Raji (cell line): ENCODE data around the gene PWP2.

ENCODE experiments used
- POLR2A ChIP-seq: IDR thresholded peaks from 2 replicates; pipeline ENCODE4 v1.6.1; 2011; ENCODE audit warnings: low read depth, low read length, control low read depth; ENCODE audit not compliant: insufficient read depth

PWP2 gene

DNA sequence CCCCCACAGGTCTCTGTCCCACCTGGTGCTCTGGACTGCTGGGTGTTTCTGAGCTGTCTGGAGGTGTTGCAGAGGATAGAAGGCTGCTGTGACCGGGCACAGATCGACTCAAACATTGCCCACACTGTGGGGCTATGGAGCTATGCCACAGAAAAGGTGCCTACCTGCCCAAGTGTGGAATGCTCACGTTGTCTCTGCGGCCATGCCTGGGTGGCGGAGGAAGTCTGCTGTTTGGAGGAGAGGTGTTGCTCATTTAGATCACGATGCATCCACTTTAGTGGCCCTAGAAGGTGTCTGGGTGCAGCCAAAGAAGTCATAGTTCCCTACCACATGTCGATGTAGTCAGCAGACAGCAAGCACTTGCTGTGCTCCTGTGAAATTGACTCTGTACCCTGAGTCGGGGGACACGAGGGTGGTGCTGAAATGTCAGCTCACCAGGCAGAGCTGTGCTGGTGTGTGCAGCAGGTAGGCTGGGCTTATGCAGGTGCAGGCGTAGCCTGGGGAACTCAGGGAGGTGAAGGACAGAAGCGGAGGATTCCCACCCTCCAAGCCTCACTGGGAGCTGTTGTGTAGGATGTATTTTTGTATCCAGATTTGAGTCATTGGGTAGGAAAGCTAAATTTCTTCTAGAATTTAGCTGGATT is 32.8 kb upstream of the PWP2 start:
- no peak for TF ChIP-seq POLR2A

DNA sequence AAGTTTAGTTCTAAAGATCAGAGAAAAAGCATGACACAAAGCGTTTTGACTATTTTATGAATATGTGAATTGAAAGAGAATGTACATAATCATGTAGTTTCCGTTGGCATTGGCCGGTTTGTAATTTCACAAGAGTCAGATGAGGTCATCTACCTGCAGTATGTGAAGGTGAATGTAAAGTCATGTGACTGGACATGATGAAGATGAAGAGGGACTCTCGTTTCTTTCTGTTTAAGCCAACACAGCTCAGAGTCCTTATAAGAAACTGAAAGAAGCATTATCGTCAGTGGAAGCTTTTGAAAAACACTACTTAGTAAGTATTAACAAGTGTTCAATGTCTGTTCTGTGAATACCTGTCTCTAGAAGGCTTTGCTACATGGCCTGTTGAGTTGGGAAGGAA is 30.9 kb upstream of the PWP2 start:
- no peak for TF ChIP-seq POLR2A

DNA sequence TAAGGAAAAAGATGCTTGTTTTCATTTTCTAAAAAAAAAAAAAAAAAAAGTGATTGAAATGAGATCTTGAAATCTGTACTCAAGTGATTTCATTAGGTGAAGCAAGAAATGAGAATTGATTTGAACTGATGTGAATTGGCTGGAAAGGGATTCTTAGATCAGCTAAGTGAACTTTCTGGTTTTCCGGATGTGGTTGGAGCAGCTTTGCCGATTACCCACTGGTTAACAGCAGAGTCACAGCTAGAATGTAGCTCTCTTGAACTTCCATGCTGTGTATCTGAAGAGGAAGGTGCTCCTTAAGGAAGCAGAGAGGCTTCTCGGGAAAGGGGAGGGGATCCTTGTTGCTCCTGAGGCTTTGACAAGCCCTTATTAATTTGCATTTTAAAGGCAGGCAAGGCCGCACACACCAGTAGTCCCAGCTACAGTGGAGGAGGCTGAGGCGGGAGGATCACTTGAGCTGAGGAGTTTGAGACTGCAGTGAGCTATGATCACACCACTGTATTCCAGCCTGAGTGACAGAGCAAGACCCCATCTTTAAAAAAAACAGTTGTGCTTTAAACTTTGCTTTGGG is 28.7 kb upstream of the PWP2 start:
- no peak for TF ChIP-seq POLR2A

DNA sequence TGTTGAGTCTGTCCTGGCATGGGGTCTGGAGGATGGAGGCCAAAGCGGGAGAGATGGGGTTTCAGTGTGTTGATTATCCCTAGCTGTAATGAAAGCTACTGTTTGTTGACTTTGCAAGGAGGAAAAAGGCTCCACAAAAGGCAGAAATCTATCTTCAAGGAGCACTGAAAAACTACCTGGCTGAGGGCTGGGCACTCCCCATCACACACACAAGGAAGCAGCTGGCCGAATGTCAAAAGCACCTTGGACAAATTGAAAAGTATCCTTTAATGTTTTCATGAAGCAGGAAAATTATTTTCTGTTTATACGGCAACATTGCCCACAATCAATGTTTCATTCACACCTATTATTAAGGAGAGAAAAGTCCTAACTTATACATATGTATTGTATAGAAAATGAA is 27.8 kb upstream of the PWP2 start:
- no peak for TF ChIP-seq POLR2A

DNA sequence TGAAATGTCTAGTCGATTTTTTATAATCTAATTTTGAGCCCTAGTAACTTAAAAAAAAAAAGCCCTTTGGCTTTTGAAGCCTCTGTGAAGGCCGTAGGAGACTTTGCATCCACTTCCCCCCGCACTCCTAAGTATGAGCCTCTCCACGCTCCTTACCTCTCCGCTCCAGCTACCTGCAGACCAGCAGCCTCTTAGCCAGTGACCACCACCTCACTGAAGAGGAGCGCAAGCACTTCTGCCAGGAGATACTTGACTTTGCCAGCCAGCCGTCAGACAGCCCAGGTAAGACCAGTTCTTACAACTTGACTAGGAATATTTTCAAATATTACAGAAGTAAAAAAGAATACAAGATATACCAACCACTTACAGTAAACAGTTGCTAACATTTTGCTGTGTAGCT is 27.4 kb upstream of the PWP2 start:
- no peak for TF ChIP-seq POLR2A

DNA sequence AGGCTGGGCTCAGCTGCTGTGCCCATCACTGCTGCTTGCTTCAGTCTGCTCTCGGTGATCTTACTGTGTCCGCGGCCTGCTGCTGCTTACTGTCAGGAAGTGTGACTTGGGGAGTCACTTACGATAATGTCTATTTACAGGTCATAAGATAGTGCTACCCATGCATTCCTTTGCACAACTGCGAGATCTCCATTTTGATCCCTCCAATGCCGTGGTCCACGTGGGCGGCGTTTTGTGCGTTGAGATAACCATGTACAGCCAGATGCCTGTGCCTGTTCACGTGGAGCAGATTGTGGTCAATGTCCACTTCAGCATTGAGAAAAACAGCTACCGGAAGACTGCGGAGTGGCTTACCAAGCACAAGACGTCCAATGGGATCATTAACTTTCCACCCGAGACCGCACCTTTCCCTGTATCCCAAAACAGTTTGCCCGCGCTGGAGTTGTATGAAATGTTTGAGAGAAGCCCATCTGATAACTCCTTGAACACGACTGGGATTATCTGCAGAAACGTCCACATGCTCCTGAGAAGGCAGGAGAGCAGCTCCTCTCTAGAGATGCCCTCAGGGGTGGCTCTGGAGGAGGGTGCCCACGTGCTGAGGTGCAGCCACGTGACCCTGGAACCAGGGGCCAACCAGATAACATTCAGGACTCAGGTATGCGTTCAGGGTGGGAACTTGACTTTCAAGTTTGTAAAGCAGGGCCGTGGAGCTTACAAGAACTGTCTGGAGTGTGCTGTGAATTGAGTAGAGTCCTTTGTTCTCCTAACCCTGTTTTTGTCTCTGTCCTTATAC is 24.4 kb upstream of the PWP2 start:
- TF ChIP-seq POLR2A = no peak

DNA sequence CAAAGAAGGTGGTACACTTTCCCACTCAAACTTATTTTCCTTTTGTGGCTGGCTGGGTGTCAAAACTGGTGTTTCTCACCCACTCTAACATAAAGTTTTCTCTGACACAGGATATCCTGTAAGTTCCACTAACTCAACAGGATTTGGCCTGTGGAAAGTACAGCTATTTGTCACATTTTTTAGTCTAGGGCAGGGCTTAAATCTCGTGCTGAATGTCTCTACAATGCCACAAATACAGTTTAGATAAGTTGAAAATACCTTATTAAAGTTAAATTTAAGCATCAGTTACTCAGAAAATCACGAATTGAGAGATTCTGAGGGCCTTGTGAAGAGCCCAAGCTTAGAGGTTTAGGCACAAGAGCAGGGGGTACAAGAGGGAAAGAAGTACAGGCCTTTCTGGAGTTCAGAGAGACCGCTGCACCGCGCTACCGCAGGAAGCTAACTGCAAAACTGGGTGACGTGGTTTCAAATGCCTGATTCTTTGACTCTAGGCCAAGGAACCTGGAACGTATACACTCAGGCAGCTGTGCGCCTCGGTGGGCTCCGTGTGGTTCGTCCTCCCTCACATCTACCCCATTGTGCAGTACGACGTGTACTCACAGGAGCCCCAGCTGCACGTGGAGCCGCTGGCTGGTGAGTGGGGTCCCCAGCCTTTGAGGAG is 23.4 kb upstream of the PWP2 start:
- TF ChIP-seq POLR2A = no peak

DNA sequence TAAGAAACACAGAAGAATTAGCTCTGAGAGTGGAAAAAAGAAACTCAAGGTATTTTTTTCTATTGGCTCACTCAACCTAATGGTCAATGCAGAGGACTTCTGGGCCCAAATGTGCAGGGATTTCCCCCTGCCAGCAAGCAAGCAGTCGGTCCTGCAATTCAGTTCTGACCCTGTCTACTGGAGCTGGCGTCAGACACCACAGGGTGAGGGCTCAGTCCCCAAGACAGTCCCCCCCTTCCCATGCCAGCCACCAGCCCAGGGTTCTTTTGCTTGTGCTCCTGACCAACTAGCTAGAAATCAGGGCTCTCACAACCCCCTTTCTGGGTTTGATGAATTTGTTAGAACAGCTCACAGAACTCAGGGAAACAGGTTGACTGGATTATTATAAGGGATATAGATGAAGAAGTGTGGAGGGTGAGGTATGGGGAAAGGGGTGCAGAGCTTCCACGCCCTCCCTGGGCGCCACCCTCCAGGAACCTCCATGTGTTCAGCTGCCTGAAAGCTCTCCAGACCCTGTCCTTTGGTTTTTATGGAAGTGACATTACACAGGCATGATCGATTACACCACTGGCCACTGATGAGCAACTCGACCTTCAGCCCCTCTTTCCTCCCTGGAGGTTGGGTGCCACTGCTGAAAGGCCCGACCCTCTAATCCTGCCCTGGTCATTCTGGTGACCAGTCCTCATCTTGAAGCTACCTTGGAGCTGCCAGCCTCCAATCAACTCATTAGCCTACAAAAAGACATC is 22.5 kb upstream of the PWP2 start:
- TF ChIP-seq POLR2A = no peak

DNA sequence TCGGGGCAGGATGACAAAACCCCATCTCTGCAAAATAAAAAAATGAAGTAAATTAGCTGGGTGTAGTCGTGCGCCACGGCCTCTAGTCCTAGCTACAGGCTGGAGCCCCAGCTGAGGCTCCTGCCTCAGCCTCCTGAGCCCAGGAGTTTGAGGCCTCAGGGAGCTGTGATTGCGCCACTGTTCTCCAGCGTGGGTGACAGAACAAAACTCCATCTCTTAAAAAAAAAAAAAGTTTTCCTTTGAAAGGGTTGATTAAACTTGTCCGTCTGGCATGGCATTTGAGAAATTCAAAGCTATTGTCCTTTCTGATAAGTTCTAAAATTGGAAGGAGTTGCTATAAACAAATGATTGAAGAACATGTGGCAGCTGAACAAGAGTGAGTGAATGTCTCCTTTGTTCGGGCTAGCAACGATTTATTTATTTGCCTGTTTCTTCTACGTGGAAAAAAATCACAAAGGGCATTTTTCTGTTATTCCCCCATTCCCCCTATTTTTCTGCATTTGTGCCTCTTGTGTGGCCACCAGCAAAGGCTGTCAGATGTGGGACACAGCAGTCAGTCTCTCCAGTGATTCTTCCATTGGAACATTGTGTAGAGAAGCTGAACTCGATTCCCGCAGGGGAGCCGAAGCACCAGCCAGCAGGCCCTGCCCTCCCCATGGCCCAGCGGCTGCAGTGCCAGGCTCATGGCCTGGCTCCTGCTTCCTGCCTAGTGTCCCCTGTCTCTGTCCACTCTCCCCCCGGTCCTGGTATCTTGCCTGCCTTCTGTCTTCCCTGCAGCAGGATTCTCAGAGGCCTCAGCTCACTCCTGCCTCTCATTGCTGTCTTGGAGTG is 21.5 kb upstream of the PWP2 start:
- no peak for TF ChIP-seq POLR2A

DNA sequence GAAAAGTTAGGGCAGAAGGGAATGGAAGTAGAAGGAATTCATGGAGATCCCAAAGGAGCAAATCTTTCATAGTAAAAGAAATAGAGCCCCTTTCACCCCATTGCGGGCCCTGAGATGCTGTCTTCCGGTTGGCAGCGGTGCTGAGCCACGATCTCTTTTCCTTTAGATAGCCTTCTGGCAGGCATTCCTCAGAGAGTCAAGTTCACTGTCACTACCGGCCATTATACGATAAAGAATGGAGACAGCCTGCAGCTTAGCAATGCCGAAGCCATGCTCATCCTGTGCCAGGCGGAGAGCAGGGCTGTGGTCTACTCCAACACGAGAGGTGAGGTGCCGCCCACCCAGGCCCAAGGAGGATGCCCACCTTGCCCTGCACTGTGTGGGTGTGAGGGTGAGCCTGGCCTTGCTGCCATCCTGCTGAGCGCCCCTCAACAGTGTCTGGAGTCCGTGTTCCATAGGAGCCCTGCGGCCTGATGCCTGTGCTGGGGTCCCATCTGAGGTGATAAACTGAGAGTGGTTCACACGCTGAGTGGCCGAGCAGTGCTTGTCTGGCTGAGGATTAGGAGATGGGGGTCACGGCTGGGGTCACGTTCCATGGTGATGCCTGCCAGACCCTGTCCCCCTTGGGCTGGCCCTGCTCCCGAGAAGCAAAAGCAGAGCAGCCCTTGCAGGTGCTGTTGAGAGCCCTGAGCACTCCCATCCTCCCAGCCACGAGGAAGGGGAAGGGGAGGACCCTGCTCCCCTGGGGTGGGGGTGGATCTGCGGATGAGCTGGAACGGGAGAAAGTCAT is 20.4 kb upstream of the PWP2 start:
- TF ChIP-seq POLR2A = no peak

DNA sequence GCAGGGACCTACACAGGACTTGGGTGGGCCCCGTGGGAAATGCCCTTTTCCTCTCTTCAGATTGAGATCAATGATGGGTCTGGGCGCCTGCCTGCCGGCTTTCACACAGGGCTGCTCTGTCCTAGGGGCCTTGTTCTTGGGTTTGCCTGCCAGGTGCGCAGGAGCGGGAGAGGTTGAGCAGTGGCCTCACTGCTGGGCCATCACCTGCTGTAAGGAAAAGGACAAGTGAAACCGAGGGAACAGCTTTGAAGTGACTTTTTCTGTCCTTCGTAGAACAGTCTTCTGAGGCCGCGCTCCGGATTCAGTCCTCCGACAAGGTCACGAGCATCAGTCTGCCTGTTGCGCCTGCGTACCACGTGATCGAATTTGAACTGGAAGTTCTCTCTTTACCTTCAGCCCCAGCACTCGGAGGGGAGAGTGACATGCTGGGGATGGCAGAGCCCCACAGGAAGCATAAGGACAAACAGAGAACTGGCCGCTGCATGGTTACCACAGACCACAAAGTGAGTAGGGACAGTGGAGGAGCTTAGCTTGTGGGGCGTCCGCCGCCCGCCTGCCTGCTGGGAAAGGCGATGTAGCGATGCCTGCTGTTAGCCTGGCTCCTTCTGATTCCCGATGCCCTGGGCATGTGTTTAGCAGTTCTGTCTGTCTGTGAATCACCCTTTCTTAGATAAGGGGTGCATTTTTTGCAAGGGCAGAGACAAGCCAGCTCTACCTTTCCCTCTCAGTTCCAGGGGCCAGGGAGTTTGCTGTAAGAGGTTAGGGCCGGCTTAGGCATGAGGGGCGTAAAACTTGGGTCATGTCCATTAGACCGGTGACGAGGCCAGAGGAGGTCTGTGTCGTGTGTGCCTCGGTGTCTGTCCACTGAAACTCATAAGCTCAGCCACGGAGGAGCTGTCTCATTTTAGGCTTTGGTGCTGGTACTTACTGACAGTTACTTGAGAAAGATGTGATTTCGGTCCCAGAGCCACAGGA is 19.5 kb upstream of the PWP2 start:
- no peak for TF ChIP-seq POLR2A

DNA sequence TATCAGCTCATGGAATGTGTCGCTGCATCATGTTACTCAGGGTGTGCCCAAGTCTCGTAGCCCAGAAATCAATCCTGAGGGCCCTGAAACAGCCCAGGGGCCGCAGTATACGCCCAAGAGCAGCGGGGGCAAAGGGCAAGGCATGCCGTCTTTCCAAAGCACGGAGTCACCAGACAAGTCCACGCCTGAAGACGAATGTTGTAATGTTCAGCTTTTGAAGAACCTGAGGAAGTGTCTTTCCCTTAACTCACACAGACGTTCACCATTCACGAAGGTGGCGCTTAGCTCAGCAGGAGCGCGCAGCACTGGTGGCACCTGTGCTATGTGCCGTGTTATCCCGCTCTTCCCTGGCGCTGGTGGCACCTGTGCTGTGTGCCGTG is 18.8 kb upstream of the PWP2 start:
- TF ChIP-seq POLR2A = no peak
